H1 (cell line): Measurements from ENCODE around the gene HNF1B.

Experiments
- CTCF ChIP-seq, 3 experiments: IDR thresholded peaks; 1 replicate in 2 of 3; 2 replicates in 1 of 3; pipeline versions ENCODE4 v1.5.1 to v1.6.1; 2011; ENCODE audit warnings: low read length in 3 of 3, mild to moderate bottlenecking in 3 of 3, inconsistent platforms in 2 of 3, low read depth in 1 of 3, moderate library complexity in 1 of 3; ENCODE audit not compliant: insufficient read depth in 1 of 3; ENCODE audit errors: control extremely low read depth in 1 of 3
- RBBP5 ChIP-seq: IDR thresholded peaks from 2 replicates; pipeline ENCODE4 v1.7.1; 2012; ENCODE audit warnings: low read depth, mild to moderate bottlenecking, inconsistent platforms, low read length, moderate library complexity, borderline replicate concordance
- TEAD4 ChIP-seq: IDR thresholded peaks from 2 replicates; pipeline ENCODE4 v1.6.1; 2012; ENCODE audit warnings: low read depth, low read length, inconsistent platforms, mixed read lengths

GRCh38 chr17:37756051-37756450 lies 11.2 kb upstream of the HNF1B start:
- no peak for TF ChIP-seq CTCF (IDR thresholded peaks at IDR 0.05; ENCODE audit: control extremely low read depth in 1 of 3, insufficient read depth in 1 of 3, low read depth in 1 of 3, low read length in 3 of 3)
- no peak for TF ChIP-seq RBBP5
- TF ChIP-seq TEAD4, result no peak
